HG03439 (cell line): ENCODE measurements around the gene SPEN.

ENCODE experiments used
- ATAC-seq: cut with Tn5 transposase; IDR thresholded peaks from one replicate; pipeline ENCODE4 v1.9.1; 2021; ENCODE audit warnings: mild to moderate bottlenecking, moderate library complexity; ENCODE audit not compliant: unreplicated experiment

SPEN gene

DNA sequence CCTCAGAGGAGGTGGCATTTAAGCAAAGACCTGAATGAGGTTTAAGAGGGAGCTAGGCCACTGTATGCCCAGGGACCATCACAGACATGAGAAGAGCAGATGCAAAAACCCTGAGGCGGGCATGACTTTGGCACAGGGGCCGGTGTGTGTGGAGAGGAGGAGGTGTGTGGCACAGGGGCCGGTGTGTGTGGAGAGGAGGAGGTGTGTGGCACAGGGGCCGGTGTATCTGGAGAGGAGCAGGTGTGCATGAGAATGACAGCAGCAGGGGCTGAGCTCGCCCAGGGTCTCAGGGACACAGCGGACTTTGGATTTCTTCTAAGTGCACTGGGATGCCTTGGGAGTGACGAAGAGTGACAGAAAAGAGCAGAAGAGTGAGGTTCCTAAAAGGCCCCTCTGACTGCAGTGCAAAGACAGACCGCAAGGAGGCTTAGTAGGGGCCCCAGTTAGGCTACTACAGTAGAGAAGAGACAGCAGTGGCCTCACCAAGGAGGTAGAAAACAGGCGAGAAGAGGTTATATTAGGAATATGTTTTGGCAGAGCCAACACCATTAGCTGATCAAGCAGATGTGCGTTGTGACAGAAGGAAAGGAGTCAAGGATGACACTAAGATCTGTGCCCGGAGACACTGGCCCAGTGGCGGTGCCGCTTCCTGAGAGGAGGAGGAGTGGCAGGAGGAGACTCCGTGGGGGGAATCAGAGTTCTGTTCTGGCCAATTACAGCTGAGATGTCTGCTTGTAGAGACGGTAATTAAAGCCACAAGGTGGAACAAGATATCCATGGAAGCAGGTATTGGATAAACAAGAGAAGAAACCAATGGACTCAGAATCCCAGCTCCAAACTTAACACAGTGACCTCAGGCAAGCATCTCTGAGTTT lies 110.0 kb downstream of the SPEN start:
- no peak for ATAC-seq

- ATAC-seq = no peak
These were observed 110.6 kb downstream of the SPEN start for GRCh38 chr1:15958111-15958510.

DNA sequence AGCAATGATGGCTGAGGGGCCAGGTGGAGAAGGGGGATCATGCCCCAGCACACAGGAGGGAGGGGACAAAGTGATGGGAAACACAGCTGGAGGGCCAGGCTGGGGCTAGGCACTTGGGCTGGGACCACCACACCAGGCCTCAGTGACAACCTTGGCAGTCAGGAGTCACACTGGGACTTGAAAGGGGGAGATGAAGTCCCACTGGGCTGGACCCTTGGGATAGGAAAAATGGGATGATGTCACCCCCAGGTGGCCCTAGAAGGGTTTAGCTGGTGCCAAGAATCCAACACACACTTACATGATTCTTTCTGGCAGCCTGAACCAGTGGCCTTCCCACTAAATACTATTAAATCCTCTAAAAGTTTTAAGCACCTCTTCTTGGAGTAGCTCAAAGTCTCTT lies 111.3 kb downstream of the SPEN start:
- ATAC-seq = no peak

DNA sequence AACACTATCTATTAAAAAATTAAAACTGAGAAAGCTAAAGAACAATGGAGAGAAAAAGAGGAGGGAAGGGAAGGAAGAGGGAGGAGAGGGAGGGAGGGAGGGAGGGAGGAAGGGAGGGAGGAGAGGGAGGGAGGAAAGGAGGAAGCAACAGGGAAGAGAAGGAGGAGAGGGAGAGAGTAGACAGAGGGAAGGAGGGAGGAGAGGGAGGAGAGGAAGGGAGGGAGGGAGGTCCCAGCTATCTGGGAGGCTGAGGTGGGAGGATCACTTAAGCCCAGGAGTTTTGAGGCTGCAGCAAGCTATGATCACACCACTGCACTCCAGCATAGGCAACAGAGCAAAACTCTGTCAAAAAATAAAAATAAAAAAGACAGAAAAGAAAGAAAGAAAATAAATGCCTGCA lies 111.9 kb downstream of the SPEN start:
- ATAC-seq = no peak

- no peak for ATAC-seq
These were observed 112.4 kb downstream of the SPEN start for GRCh38 chr1:15959827-15960446.

DNA sequence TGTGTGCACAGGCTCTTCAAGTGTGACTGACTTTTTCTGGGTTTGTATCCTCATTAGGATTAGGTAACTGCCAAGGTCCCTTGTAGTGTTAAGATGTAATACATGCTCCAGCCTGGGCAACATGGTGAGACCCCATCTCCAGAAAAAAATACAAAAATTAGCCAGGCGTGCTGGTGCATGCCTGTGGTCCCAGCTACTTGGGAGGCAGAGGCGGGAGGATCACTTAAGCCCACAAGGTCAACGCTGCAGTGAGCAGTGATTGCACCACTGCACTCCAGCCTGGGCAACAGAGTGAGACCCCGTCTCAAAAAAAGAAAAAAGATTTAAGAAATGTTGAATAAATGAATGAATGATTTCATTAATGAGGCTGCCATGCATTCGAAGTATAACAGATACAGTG lies 113.3 kb downstream of the SPEN start:
- no peak for ATAC-seq

DNA sequence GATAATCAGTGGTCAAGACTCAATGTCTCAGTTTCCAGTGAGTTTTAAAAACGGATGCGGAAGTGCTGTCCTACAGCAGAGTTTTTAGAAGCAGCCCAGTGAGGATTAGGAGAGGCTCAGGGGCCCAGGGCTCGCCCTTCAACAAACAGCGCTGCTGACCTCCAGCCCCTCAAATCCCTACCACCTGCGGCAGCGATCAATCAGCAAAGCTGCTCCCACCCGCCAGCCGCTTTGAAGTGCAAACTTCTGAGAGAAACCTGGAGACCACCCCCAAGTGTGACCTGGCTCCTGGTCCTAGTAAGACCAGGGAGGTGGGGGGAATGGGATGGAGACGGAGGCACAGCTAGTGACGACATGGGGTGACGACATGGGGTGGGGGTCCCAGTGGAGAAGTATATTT lies 114.0 kb downstream of the SPEN start:
- no peak for ATAC-seq

GRCh38 chr1:15962176-15962575 lies 114.7 kb downstream of the SPEN start:
- no peak for ATAC-seq

- ATAC-seq = no peak
These were observed 115.3 kb downstream of the SPEN start for GRCh38 chr1:15962671-15963362.

- ATAC-seq = no peak
These were observed 116.0 kb downstream of the SPEN start for GRCh38 chr1:15963363-15963967.

GRCh38 chr1:15963968-15964648 lies 116.6 kb downstream of the SPEN start:
- ATAC-seq = no peak

GRCh38 chr1:15965228-15965767 lies 117.8 kb downstream of the SPEN start:
- no peak for ATAC-seq

DNA sequence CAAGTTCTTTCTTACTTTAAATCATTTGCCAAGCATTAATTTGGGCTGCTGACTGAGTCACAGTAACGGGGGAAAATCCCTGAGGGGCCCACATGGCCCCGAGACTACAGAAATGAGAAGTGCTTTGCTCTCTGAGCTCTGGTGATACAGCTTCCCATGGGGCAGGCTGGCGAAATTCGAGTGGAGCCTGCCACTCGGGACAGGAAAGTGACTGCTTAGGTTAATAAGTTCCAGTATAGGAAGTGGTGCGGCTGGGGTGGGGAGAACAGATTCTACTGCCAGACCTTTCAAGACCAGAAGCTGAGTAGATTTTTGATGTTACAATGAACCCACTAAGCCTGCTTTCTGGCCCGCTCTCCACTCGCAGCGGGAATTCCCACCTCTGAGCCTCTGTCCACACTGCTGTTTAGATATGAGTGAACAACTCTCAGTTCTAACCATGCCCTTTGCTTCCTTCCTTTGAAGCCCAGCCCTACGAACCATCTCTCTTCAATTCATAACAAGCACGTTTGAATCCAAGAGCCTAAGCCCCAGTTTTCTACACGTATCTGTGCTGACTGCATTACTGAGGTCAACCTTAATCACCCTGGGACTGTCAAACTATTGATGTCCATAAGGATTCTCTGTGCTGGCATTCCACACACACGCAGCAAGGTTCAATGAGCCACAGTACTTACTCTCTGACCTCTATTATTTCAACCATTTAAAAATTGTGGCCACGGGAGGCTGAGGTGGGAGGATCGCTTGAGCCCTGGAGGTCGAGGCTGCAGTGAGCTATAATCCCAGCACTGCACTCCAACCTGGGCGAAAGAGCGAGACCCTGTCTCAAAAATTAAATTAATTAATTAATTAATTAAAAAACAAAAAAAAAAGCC lies 118.8 kb downstream of the SPEN start:
- peak; percentile 68 for ATAC-seq

DNA sequence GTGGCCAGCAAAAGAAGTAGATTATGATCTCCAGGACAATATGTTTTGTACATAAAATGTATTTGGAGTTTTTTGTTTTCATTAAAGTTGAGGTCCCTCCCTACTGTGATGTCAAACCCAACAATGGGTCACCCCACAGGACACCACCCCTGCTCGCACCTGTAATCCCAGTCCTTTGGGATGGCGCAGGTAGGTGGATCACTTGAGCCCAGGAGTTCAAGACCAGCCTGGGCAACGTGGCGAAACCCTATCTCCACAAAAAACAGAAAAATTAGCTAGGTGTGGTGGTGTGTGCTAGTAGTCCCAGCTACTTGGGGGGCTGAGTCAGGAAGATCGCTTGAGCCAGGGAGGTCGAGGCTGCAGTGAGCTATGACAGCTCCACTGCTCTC lies 119.4 kb downstream of the SPEN start:
- ATAC-seq = no peak

DNA sequence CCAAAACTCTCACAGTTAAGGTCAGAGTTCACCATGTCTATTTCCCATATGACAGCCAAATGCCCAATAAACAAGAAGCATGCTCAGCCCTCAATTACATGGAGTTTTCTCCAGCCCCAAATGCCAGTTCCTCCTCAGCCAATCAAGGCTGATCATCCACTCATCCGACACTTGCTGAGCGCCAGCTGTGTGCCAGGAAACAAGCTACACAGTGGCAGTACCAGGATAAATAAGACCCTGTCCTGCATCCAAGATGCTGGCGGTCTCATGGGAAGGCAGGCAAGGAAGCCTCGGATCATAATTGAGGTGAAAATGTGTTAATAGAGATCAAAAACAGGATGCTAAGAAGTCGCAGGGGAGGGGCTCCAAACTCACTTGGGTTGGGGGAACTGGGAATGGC lies 120.7 kb downstream of the SPEN start:
- no peak for ATAC-seq

GRCh38 chr1:15969321-15969880 lies 121.9 kb downstream of the SPEN start:
- no peak for ATAC-seq

GRCh38 chr1:15970911-15971310 lies 123.4 kb downstream of the SPEN start:
- ATAC-seq = no peak

DNA sequence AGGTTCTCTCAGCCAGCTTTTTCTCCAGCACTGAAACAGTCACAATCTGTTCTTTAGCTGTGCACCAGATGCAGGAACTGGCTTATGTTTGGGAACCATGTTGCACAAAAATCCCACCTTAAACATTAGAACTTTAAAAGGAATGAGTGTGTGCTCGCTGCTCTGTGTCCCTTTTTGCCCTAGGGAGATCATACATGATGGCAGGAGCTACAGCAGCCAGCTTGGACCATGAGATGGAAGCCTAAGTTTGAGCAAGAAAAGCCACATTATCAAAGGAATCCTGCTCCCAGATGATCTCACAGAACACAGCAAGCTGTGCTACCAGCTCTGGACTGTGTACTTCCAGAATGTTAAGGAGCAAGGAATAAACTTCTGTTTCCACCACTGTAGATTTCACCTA lies 124.9 kb downstream of the SPEN start:
- ATAC-seq = no peak

- ATAC-seq = no peak
These were observed 126.3 kb downstream of the SPEN start for GRCh38 chr1:15973772-15974171.
